Astrocyte of the spinal cord (primary cell): Measurements from ENCODE around the gene STARD13.

Experiments
- DNase-seq: peaks from one replicate; pipeline ENCODE4 v3.0.0; 2011; ENCODE audit warnings: low read depth, low spot score
- H3K4me3 ChIP-seq: 2 replicates; pipeline ENCODE4 v1.5.1; 2011; ENCODE audit warnings: low read depth, mild to moderate bottlenecking, low read length, moderate library complexity
- in situ Hi-C: cut with HindIII; loops from 2 replicates; pipeline ENCODE4 v1.10.0; 2017; ENCODE audit warnings: low sequenced_read_pairs
- TF ChIP-seq, protein P1 (sequence below): IDR thresholded peaks from 2 replicates; pipeline ENCODE4 v1.5.1; 2012; ENCODE audit warnings: low read depth, mild to moderate bottlenecking, low read length, inconsistent platforms

STARD13 gene

DNA sequence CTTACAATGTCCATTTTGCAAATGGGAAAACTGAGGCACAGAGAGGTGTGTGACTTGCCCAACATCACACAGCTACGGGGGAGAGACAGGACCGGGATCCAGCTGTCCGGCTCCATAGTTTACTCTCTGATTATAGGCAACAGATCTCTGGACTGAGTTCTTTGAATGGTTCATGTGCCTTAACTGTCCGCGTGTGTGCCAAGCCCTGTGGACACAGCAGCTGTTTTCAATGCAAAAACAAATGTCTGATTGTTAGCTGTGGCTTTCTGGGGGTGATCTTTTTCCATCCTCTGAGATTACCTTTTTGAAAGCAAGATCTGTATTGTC lies 175.2 kb downstream of the STARD13 start:
- H3K4me3 ChIP-seq = no peak overlapping the region
- TF ChIP-seq, protein P1, sequence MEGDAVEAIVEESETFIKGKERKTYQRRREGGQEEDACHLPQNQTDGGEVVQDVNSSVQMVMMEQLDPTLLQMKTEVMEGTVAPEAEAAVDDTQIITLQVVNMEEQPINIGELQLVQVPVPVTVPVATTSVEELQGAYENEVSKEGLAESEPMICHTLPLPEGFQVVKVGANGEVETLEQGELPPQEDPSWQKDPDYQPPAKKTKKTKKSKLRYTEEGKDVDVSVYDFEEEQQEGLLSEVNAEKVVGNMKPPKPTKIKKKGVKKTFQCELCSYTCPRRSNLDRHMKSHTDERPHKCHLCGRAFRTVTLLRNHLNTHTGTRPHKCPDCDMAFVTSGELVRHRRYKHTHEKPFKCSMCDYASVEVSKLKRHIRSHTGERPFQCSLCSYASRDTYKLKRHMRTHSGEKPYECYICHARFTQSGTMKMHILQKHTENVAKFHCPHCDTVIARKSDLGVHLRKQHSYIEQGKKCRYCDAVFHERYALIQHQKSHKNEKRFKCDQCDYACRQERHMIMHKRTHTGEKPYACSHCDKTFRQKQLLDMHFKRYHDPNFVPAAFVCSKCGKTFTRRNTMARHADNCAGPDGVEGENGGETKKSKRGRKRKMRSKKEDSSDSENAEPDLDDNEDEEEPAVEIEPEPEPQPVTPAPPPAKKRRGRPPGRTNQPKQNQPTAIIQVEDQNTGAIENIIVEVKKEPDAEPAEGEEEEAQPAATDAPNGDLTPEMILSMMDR = no peak
- DNase-seq = no peak
- in situ Hi-C loops = no loop called here

DNA sequence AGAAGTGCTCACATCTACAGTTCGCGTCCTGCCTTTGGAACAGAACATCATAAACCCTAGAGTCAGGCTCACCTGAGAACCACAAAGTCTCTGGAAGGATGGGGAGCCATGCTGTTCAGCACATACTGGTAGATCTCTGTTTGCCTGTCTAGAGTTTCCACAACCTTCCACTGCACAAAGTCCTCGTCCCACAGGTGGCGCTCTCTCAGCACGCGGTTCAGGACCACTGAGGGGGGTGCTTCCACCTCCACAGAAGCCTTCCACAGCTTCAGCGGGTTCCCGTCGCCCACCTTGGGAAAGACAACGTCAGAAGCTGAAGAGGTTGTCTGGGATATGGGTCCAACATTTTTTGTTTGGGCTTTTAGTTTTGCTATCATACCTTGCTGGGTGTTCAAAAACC lies 175.8 kb downstream of the STARD13 start:
- H3K4me3 ChIP-seq = no peak overlapping the region
- TF ChIP-seq, protein P1 = peak; percentile 39
- no peak for DNase-seq
- in situ Hi-C loops = no loop called here

DNA sequence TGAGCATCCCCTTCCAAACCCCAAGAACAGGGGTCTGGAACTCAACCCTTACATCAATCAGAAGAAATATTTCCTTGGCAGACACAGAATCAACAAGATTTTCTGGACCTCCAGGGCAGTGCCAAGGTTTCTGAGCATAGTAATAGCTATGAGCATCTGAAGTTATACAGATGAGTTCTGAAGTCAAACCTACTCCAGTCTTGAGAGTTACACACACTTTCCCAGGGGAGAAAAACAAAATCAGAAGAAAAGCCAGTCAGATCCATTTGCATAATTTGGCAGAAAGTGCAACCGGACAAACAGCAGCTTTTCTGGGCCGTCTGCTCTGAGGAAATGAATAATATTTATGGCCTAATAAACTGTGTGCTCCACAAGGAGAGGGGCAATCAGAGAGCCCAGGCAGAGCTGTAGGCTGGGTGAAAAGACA lies 176.3 kb downstream of the STARD13 start:
- no peak overlapping the region for H3K4me3 ChIP-seq
- in situ Hi-C loops = no loop called here
- TF ChIP-seq, protein P1 = no peak
- DNase-seq = no peak

DNA sequence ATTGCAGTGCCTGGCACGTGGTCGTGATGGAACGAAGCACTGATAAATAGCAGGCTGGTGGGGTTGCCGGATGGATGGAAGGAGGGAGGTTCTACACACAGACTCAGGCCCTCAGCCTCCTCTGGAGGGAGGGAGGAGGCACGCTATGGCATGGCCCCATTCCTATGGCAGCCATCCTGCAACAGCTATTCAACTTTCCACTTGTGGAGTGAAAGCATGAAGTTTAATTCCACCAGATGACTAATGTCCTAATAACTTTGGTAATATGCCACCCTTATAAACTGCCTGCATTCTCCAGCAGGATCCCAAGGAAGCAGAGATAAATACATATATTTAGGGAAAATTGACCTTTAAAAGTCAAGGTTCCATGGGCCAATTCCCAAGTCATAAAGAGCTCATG lies 176.9 kb downstream of the STARD13 start:
- DNase-seq = no peak
- TF ChIP-seq, protein P1 = no peak
- no peak overlapping the region for H3K4me3 ChIP-seq
- in situ Hi-C loops = no loop called here

DNA sequence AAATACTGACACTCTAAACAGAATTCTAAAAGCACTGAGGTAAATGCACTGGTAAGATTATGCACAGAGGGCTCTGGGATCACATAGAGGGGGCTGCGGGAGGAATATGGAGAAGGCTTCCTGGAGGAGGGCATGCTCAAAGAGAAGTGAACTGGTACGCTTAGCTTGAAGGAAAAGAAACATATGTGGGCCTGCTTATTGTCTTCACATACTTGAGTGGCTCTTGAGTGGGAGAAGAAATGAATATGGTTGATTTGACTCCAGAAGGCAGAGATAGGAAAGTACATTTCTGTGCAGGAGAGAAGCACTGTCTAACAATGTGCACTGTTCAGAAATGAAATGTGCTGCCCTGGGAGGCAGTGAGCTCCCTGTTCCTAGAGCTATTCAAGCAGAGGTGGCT lies 178.2 kb downstream of the STARD13 start:
- in situ Hi-C loops = no loop called here
- H3K4me3 ChIP-seq = no peak overlapping the region
- TF ChIP-seq, protein P1 = no peak
- DNase-seq = no peak

DNA sequence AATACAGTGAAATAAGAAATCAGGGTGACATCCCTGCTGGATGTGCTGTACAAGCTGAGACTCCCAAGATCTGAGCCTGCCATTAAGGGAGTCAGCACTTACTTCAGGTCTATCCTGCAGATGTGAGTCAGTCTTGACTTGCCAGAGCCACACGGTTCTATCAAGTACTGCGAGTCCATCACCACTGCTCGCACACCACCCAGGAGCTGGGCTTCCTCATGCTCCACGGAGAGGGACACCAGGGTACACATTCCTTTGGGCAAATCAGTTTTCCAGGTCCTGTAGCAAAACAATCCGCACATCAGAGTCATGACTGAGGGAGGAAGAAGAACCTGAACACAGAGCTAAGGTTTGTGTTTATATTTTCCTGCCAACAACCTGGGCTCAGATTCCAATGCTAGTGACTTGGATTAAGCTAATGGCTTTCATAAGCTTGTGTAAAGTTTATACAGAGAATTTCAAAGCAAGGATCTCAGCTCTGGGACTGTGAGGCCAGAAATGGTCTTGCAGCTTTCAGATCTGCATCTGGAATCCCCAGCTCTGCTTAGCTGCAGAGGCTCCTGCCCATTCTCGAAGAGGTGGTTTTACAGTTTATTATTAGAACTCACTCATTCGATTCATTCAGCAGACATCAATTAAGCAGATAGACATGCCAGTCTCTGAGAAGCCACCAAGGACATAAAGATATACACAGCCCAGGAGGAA lies 178.7 kb downstream of the STARD13 start:
- in situ Hi-C loops = no loop called here
- TF ChIP-seq, protein P1 = no peak
- no peak for DNase-seq
- no peak overlapping the region for H3K4me3 ChIP-seq
